Measurements from ENCODE around the gene LGR6.

LGR6 gene

GRCh38 chr1:202251424-202252256 is 58.0 kb downstream of the LGR6 start:
- no peaks in the 10 kb centered on the region for H3K79me2 ChIP-seq (ENCODE audit: low read length)
- H2AFZ ChIP-seq (ENCODE audit: low read depth, low read length), result no peak overlapping the region
- H3K9me3 ChIP-seq (ENCODE audit: insufficient read depth, low read length), result no peaks in the 10 kb centered on the region
- H4K20me1 ChIP-seq (ENCODE audit: insufficient read depth, low read length), result no peaks in the 10 kb centered on the region
- no peaks in the 10 kb centered on the region for H3K4me1 ChIP-seq (ENCODE audit: low read length)
- no peak overlapping the region for H3K27ac ChIP-seq (ENCODE audit: low read length)
- H3K36me3 ChIP-seq (replicated peaks; ENCODE audit: low read depth, low read length), result no peaks in the 10 kb centered on the region
- TF ChIP-seq EZH2phosphoT487 (IDR thresholded peaks at IDR 0.05; ENCODE audit: low read depth) (no peak), CTCF (IDR thresholded peaks at IDR 0.05; ENCODE audit: low read depth, low read length) (no peak)
- no peak overlapping the region for H3K4me3 ChIP-seq (ENCODE audit: low read length)
- H3K4me2 ChIP-seq (ENCODE audit: low read length), result no peak overlapping the region
- peaks cover 35% of the 10 kb centered on the region for H3K27me3 ChIP-seq (ENCODE audit: low read depth, low read length)
- H3K9ac ChIP-seq (ENCODE audit: low read length), result no peak overlapping the region

DNA sequence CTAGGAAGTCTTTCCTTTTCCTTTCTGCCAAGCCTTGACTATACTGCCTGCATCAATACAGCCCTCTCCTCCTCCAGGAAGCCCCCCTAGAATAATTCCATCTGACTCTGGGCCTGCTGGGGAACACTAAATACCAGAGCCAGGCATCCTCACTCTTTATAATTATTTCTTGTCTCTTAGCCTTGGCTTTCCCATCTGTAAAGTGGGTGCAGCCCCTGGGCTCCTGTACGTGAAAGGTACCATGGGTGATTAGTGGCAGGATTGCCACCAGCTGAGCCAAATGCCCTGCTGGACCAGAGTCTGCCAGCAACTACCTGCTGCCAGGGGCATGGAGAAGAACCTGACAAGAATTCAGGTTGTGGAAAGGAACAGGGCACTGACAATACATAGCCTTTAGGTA is 58.7 kb downstream of the LGR6 start:
- H3K79me2 ChIP-seq (ENCODE audit: low read length), result no peaks in the 10 kb centered on the region
- no peak overlapping the region for H2AFZ ChIP-seq (ENCODE audit: low read depth, low read length)
- H3K27ac ChIP-seq (ENCODE audit: low read length), result no peak overlapping the region
- no peak overlapping the region for H3K9ac ChIP-seq (ENCODE audit: low read length)
- no peak overlapping the region for H3K4me3 ChIP-seq (ENCODE audit: low read length)
- H3K9me3 ChIP-seq (ENCODE audit: insufficient read depth, low read length), result no peaks in the 10 kb centered on the region
- H3K4me1 ChIP-seq (ENCODE audit: low read length), result no peaks in the 10 kb centered on the region
- H3K36me3 ChIP-seq (replicated peaks; ENCODE audit: low read depth, low read length), result no peaks in the 10 kb centered on the region
- no peaks in the 10 kb centered on the region for H4K20me1 ChIP-seq (ENCODE audit: insufficient read depth, low read length)
- TF ChIP-seq EZH2phosphoT487 (IDR thresholded peaks at IDR 0.05; ENCODE audit: low read depth), result no peak
- TF ChIP-seq CTCF (IDR thresholded peaks at IDR 0.05; ENCODE audit: low read depth, low read length), result no peak
- no peak overlapping the region for H3K4me2 ChIP-seq (ENCODE audit: low read length)
- H3K27me3 ChIP-seq (ENCODE audit: low read depth, low read length), result peaks cover 30% of the 10 kb centered on the region

GRCh38 chr1:202254454-202255252 is 61.1 kb downstream of the LGR6 start:
- TF ChIP-seq EZH2phosphoT487 (IDR thresholded peaks at IDR 0.05; ENCODE audit: low read depth), result no peak
- no peak for TF ChIP-seq CTCF (IDR thresholded peaks at IDR 0.05; ENCODE audit: low read depth, low read length)
- H3K27ac ChIP-seq (ENCODE audit: low read length), result no peak overlapping the region
- peaks cover 33% of the 10 kb centered on the region for H3K27me3 ChIP-seq (ENCODE audit: low read depth, low read length)
- H3K79me2 ChIP-seq (ENCODE audit: low read length), result no peaks in the 10 kb centered on the region
- no peak overlapping the region for H3K4me3 ChIP-seq (ENCODE audit: low read length)
- no peak overlapping the region for H2AFZ ChIP-seq (ENCODE audit: low read depth, low read length)
- H3K4me2 ChIP-seq (ENCODE audit: low read length), result no peak overlapping the region
- H3K4me1 ChIP-seq (ENCODE audit: low read length), result no peaks in the 10 kb centered on the region
- no peaks in the 10 kb centered on the region for H3K9me3 ChIP-seq (ENCODE audit: insufficient read depth, low read length)
- H3K9ac ChIP-seq (ENCODE audit: low read length), result no peak overlapping the region
- H3K36me3 ChIP-seq (replicated peaks; ENCODE audit: low read depth, low read length), result no peaks in the 10 kb centered on the region
- H4K20me1 ChIP-seq (ENCODE audit: insufficient read depth, low read length), result no peaks in the 10 kb centered on the region

GRCh38 chr1:202255343-202255742 is 61.7 kb downstream of the LGR6 start:
- Histone ChIP-seq H4K20me1 (ENCODE audit: insufficient read depth, low read length) (no peaks in the 10 kb centered on the region), H3K79me2 (ENCODE audit: low read length) (no peaks in the 10 kb centered on the region), H3K36me3 (replicated peaks; ENCODE audit: low read depth, low read length) (no peaks in the 10 kb centered on the region), H3K4me1 (ENCODE audit: low read length) (no peaks in the 10 kb centered on the region), H3K27ac (ENCODE audit: low read length) (no peak overlapping the region), H2AFZ (ENCODE audit: low read depth, low read length) (no peak overlapping the region), H3K27me3 (ENCODE audit: low read depth, low read length) (peaks cover 31% of the 10 kb centered on the region), H3K4me2 (ENCODE audit: low read length) (no peak overlapping the region), H3K9ac (ENCODE audit: low read length) (no peak overlapping the region), H3K4me3 (ENCODE audit: low read length) (no peak overlapping the region), H3K9me3 (ENCODE audit: insufficient read depth, low read length) (no peaks in the 10 kb centered on the region)
- no peak for TF ChIP-seq EZH2phosphoT487 (IDR thresholded peaks at IDR 0.05; ENCODE audit: low read depth)
- TF ChIP-seq CTCF (IDR thresholded peaks at IDR 0.05; ENCODE audit: low read depth, low read length), result no peak
